Endothelial cell of umbilical vein (primary cell): ENCODE data around the gene TMEM233. TPM values are rescaled to one million over a fixed set of nuclear protein-coding genes. Genes with fewer than 3 reads are reported as not detected.

Experiments
- BruUV-seq: library from RNA; stranded (reverse); fragments of 400-500 nt; replicated peaks from 2 replicates; lab custom pipeline; 2021; lab: Mats Ljungman, UMichigan
- CTCF ChIA-PET: fragments of 300-600, 350-600 bp; sonication (Branson Sonifier 250); formaldehyde crosslinking; loops from one replicate; lab custom pipeline; 2021; ENCODE audit warnings: antibody characterized with exemption, inconsistent platforms; lab: Charles Lee
- POLR2A ChIA-PET: fragments of 300-600, 350-600 bp; sonication (Branson Sonifier 250); formaldehyde crosslinking; loops from one replicate; lab custom pipeline; 2021; ENCODE audit warnings: antibody characterized with exemption, inconsistent platforms; lab: Charles Lee
- DNase-seq: peaks from one replicate; pipeline ENCODE4 v3.0.0-alpha.2; 2011; ENCODE audit warnings: low read depth, low spot score
- FAIRE-seq: peaks from 2 replicates; lab custom pipeline; 2011; peaks lifted over from hg19 to GRCh38; lab: Jason Lieb, UNC
- H2AFZ ChIP-seq: 2 replicates; pipeline ENCODE4 v1.6.0; 2012; ENCODE audit warnings: low read depth, low read length, control low read depth, inconsistent platforms
- H3K27ac ChIP-seq: 2 replicates; pipeline ENCODE4 v1.5.1; 2011; ENCODE audit warnings: low read depth, mild to moderate bottlenecking, control low read depth, low read length, moderate library complexity; ENCODE audit not compliant: insufficient read depth
- H3K27me3 ChIP-seq, 2 experiments: 2 replicates each; pipeline versions ENCODE4 v1.6.0 to v1.6.1; 2011; ENCODE audit warnings: low read length in 2 of 2, mixed read lengths in 1 of 2; ENCODE audit not compliant: control insufficient read depth in 2 of 2, insufficient read depth in 2 of 2
- H3K36me3 ChIP-seq, 2 experiments: 2 replicates in 1 of 2; 3 replicates in 1 of 2; pipeline ENCODE4 v1.5.1; 2011; ENCODE audit warnings: low read length in 2 of 2, mild to moderate bottlenecking in 1 of 2, moderate library complexity in 1 of 2; ENCODE audit not compliant: control insufficient read depth in 2 of 2, insufficient read depth in 2 of 2; ENCODE audit errors: extremely low read depth in 1 of 2
- H3K4me1 ChIP-seq: 3 replicates; pipeline ENCODE4 v1.5.1; 2011; ENCODE audit warnings: mild to moderate bottlenecking, low read length; ENCODE audit not compliant: control insufficient read depth, insufficient read depth; ENCODE audit errors: extremely low read depth
- H3K4me2 ChIP-seq: 2 replicates; pipeline ENCODE4 v1.6.1; 2011; ENCODE audit warnings: low read length, control low read depth, mixed read lengths; ENCODE audit not compliant: insufficient read depth
- H3K4me3 ChIP-seq, 3 experiments: fragments of 200-600 bp in 1 of 3; sonication (generic), shearing (Covaris generic) in 1 of 3; replicated peaks in 1 of 3; 2 replicates each; pipeline ENCODE4 v1.5.1; 2011 to 2016; ENCODE audit warnings: control low read depth in 3 of 3, low read length in 3 of 3, mild to moderate bottlenecking in 2 of 3, inconsistent platforms in 1 of 3, low read depth in 1 of 3, moderate library complexity in 1 of 3; ENCODE audit not compliant: insufficient read depth in 1 of 3
- H3K79me2 ChIP-seq: 2 replicates; pipeline ENCODE4 v1.6.0; 2012; ENCODE audit warnings: low read length, inconsistent platforms; ENCODE audit not compliant: control insufficient read depth, insufficient read depth
- H3K9ac ChIP-seq: replicated peaks from 2 replicates; pipeline ENCODE3; 2011; ENCODE audit warnings: low read length, control low read depth; ENCODE audit not compliant: insufficient read depth; ENCODE audit errors: extremely low read depth
- H3K9me1 ChIP-seq: replicated peaks from 3 replicates; pipeline ENCODE4 v1.6.0; 2011; ENCODE audit warnings: mild to moderate bottlenecking, low read length; ENCODE audit not compliant: control insufficient read depth, insufficient read depth; ENCODE audit errors: extremely low read depth
- H3K9me3 ChIP-seq: replicated peaks from 2 replicates; pipeline ENCODE4 v1.5.1; 2012; ENCODE audit warnings: low read length, inconsistent platforms; ENCODE audit not compliant: control insufficient read depth, insufficient read depth
- H4K20me1 ChIP-seq: replicated peaks from 2 replicates; pipeline ENCODE3; 2011; ENCODE audit warnings: mild to moderate bottlenecking, low read length; ENCODE audit not compliant: control insufficient read depth, insufficient read depth; ENCODE audit errors: extremely low read depth
- EZH2 ChIP-seq: IDR thresholded peaks from 2 replicates; pipeline ENCODE4 v1.6.1; 2012; ENCODE audit warnings: borderline replicate concordance, low read depth, mild to moderate bottlenecking, moderate library complexity, low read length, inconsistent platforms; ENCODE audit not compliant: severe bottlenecking
- FOS ChIP-seq: IDR thresholded peaks from 2 replicates; pipeline ENCODE4 v1.6.1; 2011; ENCODE audit warnings: mild to moderate bottlenecking, low read length, moderate library complexity, borderline replicate concordance; ENCODE audit not compliant: insufficient read depth
- GATA2 ChIP-seq: IDR thresholded peaks from 2 replicates; pipeline ENCODE4 v1.7.0; 2011; ENCODE audit warnings: low read depth, mild to moderate bottlenecking, moderate library complexity, mixed read lengths, low read length; ENCODE audit not compliant: insufficient read length, insufficient read depth
- JUN ChIP-seq: IDR thresholded peaks from 2 replicates; pipeline ENCODE4 v1.6.1; 2011; ENCODE audit warnings: borderline replicate concordance, low read depth; ENCODE audit not compliant: insufficient read length, insufficient read depth
- MYC ChIP-seq: IDR thresholded peaks from one replicate; pipeline ENCODE4 v1.6.1; 2011; ENCODE audit warnings: mild to moderate bottlenecking, low read depth, low read length
- POLR2A ChIP-seq: IDR thresholded peaks from 2 replicates; pipeline ENCODE4 v1.6.1; 2012; ENCODE audit warnings: low read depth, mild to moderate bottlenecking, control low read depth, low read length
- POLR2AphosphoS5 ChIP-seq: IDR thresholded peaks from 2 replicates; pipeline ENCODE4 v1.6.1; 2012; ENCODE audit warnings: low read depth, mild to moderate bottlenecking, control low read depth, low read length, moderate library complexity; ENCODE audit not compliant: insufficient read depth
- dilution Hi-C: fragments of 300-500 bp; cut with MboI; formaldehyde crosslinking; loops from one replicate; pipeline ENCODE4 v1.15.0; 2019; ENCODE audit warnings: low sequenced_read_pairs; ENCODE audit not compliant: extremely low pct_ligation_motif_present
- intact Hi-C: fragments of 100-400 bp; cut with micrococcal nuclease; formaldehyde crosslinking; loops from one replicate; pipeline ENCODE4 v1.10.0; 2022
- polyA plus RNA-seq, 4 experiments: library from polyadenylated mRNA; depleted of rRNA in 3 of 4; stranded (reverse) in 3 of 4; unstranded in 1 of 4; fragments of >200 nt; gene quantifications; 2 replicates each; pipeline versions ENCODE4 v1.2.1 to v1.2.3, GENCODE V29; 2011 to 2012; ENCODE audit warnings: missing spikeins in 1 of 4
- total RNA-seq: library from RNA; stranded (reverse); gene quantifications from 2 replicates; pipeline ENCODE4 v1.2.3, GENCODE V29; 2021
- TF ChIP-seq, protein P1 (sequence below), 2 donors: IDR thresholded peaks; 1 replicate in 1 of 2; 2 replicates in 1 of 2; pipeline ENCODE4 v1.5.1; 2011; ENCODE audit warnings: low read length in 2 of 2, mild to moderate bottlenecking in 2 of 2, moderate library complexity in 2 of 2, control low read depth in 1 of 2, inconsistent platforms in 1 of 2, low read depth in 1 of 2; ENCODE audit not compliant: insufficient read depth in 1 of 2; ENCODE audit errors: extremely low read depth in 1 of 2
- TF ChIP-seq, protein P2 (sequence below): IDR thresholded peaks from 2 replicates; pipeline ENCODE4 v1.6.1; 2011; ENCODE audit not compliant: insufficient read depth, insufficient read length

Gene TMEM233
- total and polyA plus RNA-seq, 2 donors (not counting 3 experiments of a cell fraction or from before 2014, with no cell fraction given), result 0.01 TPM; not detected in 1

- FAIRE-seq, result no peak
- TF ChIP-seq, protein P1, sequence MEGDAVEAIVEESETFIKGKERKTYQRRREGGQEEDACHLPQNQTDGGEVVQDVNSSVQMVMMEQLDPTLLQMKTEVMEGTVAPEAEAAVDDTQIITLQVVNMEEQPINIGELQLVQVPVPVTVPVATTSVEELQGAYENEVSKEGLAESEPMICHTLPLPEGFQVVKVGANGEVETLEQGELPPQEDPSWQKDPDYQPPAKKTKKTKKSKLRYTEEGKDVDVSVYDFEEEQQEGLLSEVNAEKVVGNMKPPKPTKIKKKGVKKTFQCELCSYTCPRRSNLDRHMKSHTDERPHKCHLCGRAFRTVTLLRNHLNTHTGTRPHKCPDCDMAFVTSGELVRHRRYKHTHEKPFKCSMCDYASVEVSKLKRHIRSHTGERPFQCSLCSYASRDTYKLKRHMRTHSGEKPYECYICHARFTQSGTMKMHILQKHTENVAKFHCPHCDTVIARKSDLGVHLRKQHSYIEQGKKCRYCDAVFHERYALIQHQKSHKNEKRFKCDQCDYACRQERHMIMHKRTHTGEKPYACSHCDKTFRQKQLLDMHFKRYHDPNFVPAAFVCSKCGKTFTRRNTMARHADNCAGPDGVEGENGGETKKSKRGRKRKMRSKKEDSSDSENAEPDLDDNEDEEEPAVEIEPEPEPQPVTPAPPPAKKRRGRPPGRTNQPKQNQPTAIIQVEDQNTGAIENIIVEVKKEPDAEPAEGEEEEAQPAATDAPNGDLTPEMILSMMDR (IDR thresholded peaks at IDR 0.05; ENCODE audit: extremely low read depth in 1 of 2, insufficient read depth in 1 of 2, low read depth in 1 of 2, low read length in 2 of 2), result no peak
- TF ChIP-seq JUN (no peak), MYC (no peak), GATA2 (no peak)
- Histone ChIP-seq H3K36me3 (peaks cover 0 to 2% of the 10 kb centered on the region in 2 experiments), H3K27ac (no peak overlapping the region), H3K9me1 (no peaks in the 10 kb centered on the region), H3K79me2 (no peaks in the 10 kb centered on the region), H3K9ac (no peak overlapping the region), H3K9me3 (no peaks in the 10 kb centered on the region), H2AFZ (no peak overlapping the region), H3K4me3 (no peak overlapping the region), H3K4me1 (peaks cover 10% of the 10 kb centered on the region), H4K20me1 (no peaks in the 10 kb centered on the region), H3K27me3 (no peaks in the 10 kb centered on the region), H3K4me2 (no peak overlapping the region)
- POLR2A ChIA-PET, result no interaction called here
- intact Hi-C loops, result no loop called here
- BruUV-seq, result no TSS peak
- dilution Hi-C loops, result no loop called here
- CTCF ChIA-PET, result interaction anchor here (0.6 to 2.4 kb wide), 3 partner anchors 20 to 248 kb away, joined by 3 to 10 read pairs (median 6); partner anchors contain the start of gene PRKAB1
- no peak for DNase-seq
Measured at GRCh38 chr12:119687406-119687805, 93.8 kb downstream of the TMEM233 start.

DNA sequence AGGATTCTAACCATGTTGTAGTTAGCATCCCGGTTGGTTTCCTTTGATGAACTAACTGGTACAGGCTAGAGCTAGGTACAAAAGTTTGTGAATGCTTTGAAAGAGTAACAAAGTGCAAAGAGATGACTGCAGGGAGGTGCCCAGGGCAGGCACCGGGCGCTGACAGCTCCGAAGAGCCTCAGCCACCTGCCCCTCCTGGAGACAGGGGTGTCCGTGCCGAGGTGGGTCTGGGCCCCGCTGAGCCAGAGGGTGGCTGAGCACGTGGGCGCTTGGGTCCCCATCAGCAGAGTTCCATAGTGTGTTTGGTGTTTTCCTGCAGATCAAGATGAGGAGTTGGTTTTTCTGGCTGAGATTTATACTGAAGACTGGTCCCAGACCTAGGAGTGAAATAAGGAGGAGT is 94.3 kb downstream of the TMEM233 start:
- FAIRE-seq (no peak), DNase-seq (no peak)
- no peak overlapping the region for H3K4me3 ChIP-seq
- H3K9me3 ChIP-seq, result no peaks in the 10 kb centered on the region
- peaks cover 0 to 2% of the 10 kb centered on the region in 2 experiments for H3K36me3 ChIP-seq
- H3K79me2 ChIP-seq, result no peaks in the 10 kb centered on the region
- POLR2A ChIA-PET, result no interaction called here
- CTCF ChIA-PET, result interaction anchor here (0.6 to 2.4 kb wide), 2 partner anchors 93 to 247 kb away, joined by 3 to 10 read pairs; no protein-coding TSS in a partner anchor
- no peaks in the 10 kb centered on the region for H3K9me1 ChIP-seq
- H3K4me1 ChIP-seq, result peaks cover 14% of the 10 kb centered on the region
- H3K9ac ChIP-seq, result no peak overlapping the region
- intact Hi-C loops, result no loop called here
- no peak overlapping the region for H3K4me2 ChIP-seq
- no peaks in the 10 kb centered on the region for H3K27me3 ChIP-seq
- no peak overlapping the region for H2AFZ ChIP-seq
- H3K27ac ChIP-seq, result no peak overlapping the region
- no peaks in the 10 kb centered on the region for H4K20me1 ChIP-seq
- no TSS peak for BruUV-seq
- dilution Hi-C loops, result no loop called here
- TF ChIP-seq POLR2AphosphoS5 (no peak), GATA2 (no peak), MYC (no peak), POLR2A (no peak), JUN (no peak), EZH2 (no peak), FOS (no peak)
- TF ChIP-seq, protein P1 (IDR thresholded peaks at IDR 0.05; ENCODE audit: extremely low read depth in 1 of 2, insufficient read depth in 1 of 2, low read depth in 1 of 2, low read length in 2 of 2), result no peak
- TF ChIP-seq, protein P2, sequence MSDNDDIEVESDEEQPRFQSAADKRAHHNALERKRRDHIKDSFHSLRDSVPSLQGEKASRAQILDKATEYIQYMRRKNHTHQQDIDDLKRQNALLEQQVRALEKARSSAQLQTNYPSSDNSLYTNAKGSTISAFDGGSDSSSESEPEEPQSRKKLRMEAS, result no peak
